BJ (cell line): ENCODE results near the gene URB1. TPM values are rescaled to one million over a fixed set of nuclear protein-coding genes. Genes with fewer than 3 reads are reported as not detected.

Source experiments
- CTCF ChIA-PET: fragments of 350-600 bp; formaldehyde crosslinking; extraction: SDS; loops from one replicate; lab custom pipeline; 2021; ENCODE audit warnings: antibody characterized with exemption, inconsistent platforms; lab: Yijun Ruan, JAX
- POLR2A ChIA-PET: fragments of 300-600 bp; sonication (Branson Sonifier 250); formaldehyde crosslinking; extraction: SDS; loops from one replicate; lab custom pipeline; 2021; ENCODE audit warnings: antibody characterized with exemption; lab: Charles Lee
- DNase-seq: peaks from one replicate; pipeline ENCODE4 v3.0.0-alpha.2; 2011; ENCODE audit warnings: low read depth
- H3K27me3 ChIP-seq: 2 replicates; pipeline ENCODE4 v1.6.0; 2011; ENCODE audit warnings: low read length; ENCODE audit not compliant: control insufficient read depth, insufficient read depth
- H3K36me3 ChIP-seq: 2 replicates; pipeline ENCODE4 v1.5.1; 2011; ENCODE audit warnings: low read length; ENCODE audit not compliant: control insufficient read depth, insufficient read depth
- H3K4me3 ChIP-seq: 2 replicates; pipeline ENCODE4 v1.5.1; 2011; ENCODE audit warnings: low read depth, mild to moderate bottlenecking, control low read depth, low read length
- CTCF ChIP-seq: IDR thresholded peaks from 2 replicates; pipeline ENCODE4 v1.5.1; 2011; ENCODE audit warnings: low read depth, mild to moderate bottlenecking, control low read depth, inconsistent platforms, low read length, moderate library complexity; ENCODE audit not compliant: insufficient read depth
- polyA plus RNA-seq: library from polyadenylated mRNA; depleted of rRNA; stranded (reverse); fragments of >200 nt; gene quantifications from 2 replicates; pipeline ENCODE4 v1.2.3, GENCODE V29; 2011

URB1 gene
- polyA plus RNA-seq, 1 experiment, result 8.8 TPM

- ChIA-PET CTCF (interaction anchor here (0.8 kb wide), 1 partner anchor 257 kb away, joined by 3 read pairs; no protein-coding TSS in a partner anchor), POLR2A (no interaction called here)
- TF ChIP-seq CTCF, result no peak
- no peak overlapping the region for H3K4me3 ChIP-seq
- H3K36me3 ChIP-seq, result peaks cover 54% of the 10 kb centered on the region
- no peak for DNase-seq
- no peaks in the 10 kb centered on the region for H3K27me3 ChIP-seq
These were observed 41.4 kb downstream of the URB1 start for GRCh38 chr21:32351428-32351827.

- CTCF ChIA-PET, result no interaction called here
- POLR2A ChIA-PET, result no interaction called here
- peaks cover 56% of the 10 kb centered on the region for H3K36me3 ChIP-seq
These were observed 41.8 kb downstream of the URB1 start for GRCh38 chr21:32350981-32351380.

GRCh38 chr21:32350211-32350980 is 42.4 kb downstream of the URB1 start:
- Histone ChIP-seq H3K4me3 (no peak overlapping the region), H3K27me3 (no peaks in the 10 kb centered on the region), H3K36me3 (peaks cover 55% of the 10 kb centered on the region)
- CTCF ChIA-PET, result no interaction called here
- POLR2A ChIA-PET, result no interaction called here
- no peak for DNase-seq
- TF ChIP-seq CTCF, result no peak

More at GRCh38 chr21:32350981-32351380, 41.8 kb downstream of the URB1 start:
- no peak overlapping the region for H3K4me3 ChIP-seq
- TF ChIP-seq CTCF, result no peak
- DNase-seq, result no peak
- no peaks in the 10 kb centered on the region for H3K27me3 ChIP-seq

- TF ChIP-seq CTCF, result no peak
- POLR2A ChIA-PET, result no interaction called here
- Histone ChIP-seq H3K36me3 (peaks cover 56% of the 10 kb centered on the region), H3K27me3 (no peaks in the 10 kb centered on the region), H3K4me3 (no peak overlapping the region)
- DNase-seq, result no peak
- CTCF ChIA-PET, result interaction anchor here (1.1 to 1.2 kb wide), 2 partner anchors 16 to 19 kb away, joined by 3 to 4 read pairs; no protein-coding TSS in a partner anchor
These were observed 43.4 kb downstream of the URB1 start for GRCh38 chr21:32349333-32349944.

GRCh38 chr21:32348604-32349332 is 44.0 kb downstream of the URB1 start:
- POLR2A ChIA-PET, result no interaction called here
- Histone ChIP-seq H3K27me3 (no peaks in the 10 kb centered on the region), H3K4me3 (no peak overlapping the region), H3K36me3 (peaks cover 56% of the 10 kb centered on the region)
- TF ChIP-seq CTCF, result no peak
- DNase-seq, result no peak
- CTCF ChIA-PET, result interaction anchor here (0.9 to 1.5 kb wide), 4 partner anchors 8 to 19 kb away, joined by 3 to 4 read pairs (median 4); no protein-coding TSS in a partner anchor
